ENCODE results near the gene OSCP1. TPM values are rescaled to one million over a fixed set of nuclear protein-coding genes. Genes with fewer than 3 reads are reported as not detected.

The OSCP1 gene
- total and polyA plus RNA-seq, 9 donors: 9.1 to 27.7 (median 12.2) TPM

GRCh38 chr1:36420409-36420808 lies 29.8 kb downstream of the OSCP1 start:
- no peaks in the 10 kb centered on the region for H3K9me3 ChIP-seq
- no peak overlapping the region for H3K4me3 ChIP-seq
- intact Hi-C loops (cut with DNase I): loop anchor here in 2 of 4 donors (5.0 to 10.0 kb wide), 3 partner anchors 78 to 316 kb away; partner anchors contain the start of gene MAP7D1 (in 1 of the 2)
- peak in 4 of 5 donors; percentile 40 to 63 (median 45) for DNase-seq
- no peaks in the 10 kb centered on the region for H3K27me3 ChIP-seq
- no peaks in the 10 kb centered on the region for H3K36me3 ChIP-seq
- TF ChIP-seq POLR2A (IDR thresholded peaks at IDR 0.05): no peak
- no peak for TF ChIP-seq CTCF (IDR thresholded peaks at IDR 0.05)
- no peak for TF ChIP-seq EP300 (IDR thresholded peaks at IDR 0.05)
- H3K27ac ChIP-seq: no peak overlapping the region
- peaks cover 1% of the 10 kb centered on the region for H3K4me1 ChIP-seq (ENCODE audit: insufficient read depth)
- 8 to 15% (median 9%) methylated on average over 5 of the region's 5 CpGs for WGBS, 3 donors

GRCh38 chr1:36419569-36419968 lies 30.7 kb downstream of the OSCP1 start:
- Histone ChIP-seq H3K4me3 (no peak overlapping the region), H3K36me3 (no peaks in the 10 kb centered on the region), H3K9me3 (no peaks in the 10 kb centered on the region), H3K27me3 (no peaks in the 10 kb centered on the region), H3K27ac (no peak overlapping the region), H3K4me1 (ENCODE audit: insufficient read depth) (peaks cover 1% of the 10 kb centered on the region)
- DNase-seq: peak in 1 of 5 donors; percentile 32
- WGBS, 3 donors: 19 to 33% (median 23%) methylated on average over 4 of the region's 4 CpGs
- TF ChIP-seq CTCF (IDR thresholded peaks at IDR 0.05): no peak
- TF ChIP-seq POLR2A (IDR thresholded peaks at IDR 0.05): no peak
- TF ChIP-seq EP300 (IDR thresholded peaks at IDR 0.05): no peak
- intact Hi-C loops (cut with DNase I): loop anchor here in 3 of 4 donors (10.0 kb wide), 2 partner anchors 75 to 325 kb away; no protein-coding TSS in a partner anchor

DNA sequence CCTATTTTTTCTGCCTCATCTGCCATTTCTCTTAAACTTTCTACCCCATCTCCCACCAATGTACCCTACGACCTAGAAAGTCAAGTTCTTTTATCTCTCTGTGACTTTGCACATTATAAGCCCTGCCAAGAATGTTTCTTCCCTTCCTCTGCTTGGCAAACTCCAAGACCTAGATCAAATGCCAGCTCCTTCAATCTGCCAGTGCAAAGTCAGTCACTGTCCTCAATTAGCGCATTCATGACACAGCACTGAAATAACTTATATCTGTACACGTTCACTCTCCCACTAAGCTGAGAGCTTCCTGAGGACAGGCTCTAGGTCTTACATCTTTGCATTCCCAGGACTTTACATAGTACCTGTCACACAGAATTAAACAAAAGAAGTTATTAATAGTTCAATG lies 31.1 kb downstream of the OSCP1 start:
- TF ChIP-seq POLR2A (IDR thresholded peaks at IDR 0.05): no peak
- no peak for TF ChIP-seq EP300 (IDR thresholded peaks at IDR 0.05)
- no peak for TF ChIP-seq CTCF (IDR thresholded peaks at IDR 0.05)
- H3K27ac ChIP-seq: peak overlapping the region in 1 of 2 donors; percentile 11
- H3K9me3 ChIP-seq: no peaks in the 10 kb centered on the region
- no peak for DNase-seq
- 59 to 68% (median 65%) methylated on average over 3 of the region's 3 CpGs for WGBS, 3 donors
- no peaks in the 10 kb centered on the region for H3K27me3 ChIP-seq
- no peak overlapping the region for H3K4me3 ChIP-seq
- intact Hi-C loops (cut with DNase I): loop anchor here in 3 of 4 donors (10.0 kb wide), 2 partner anchors 74 to 324 kb away; no protein-coding TSS in a partner anchor
- no peaks in the 10 kb centered on the region for H3K36me3 ChIP-seq
- H3K4me1 ChIP-seq (ENCODE audit: insufficient read depth): peaks cover 1% of the 10 kb centered on the region

DNA sequence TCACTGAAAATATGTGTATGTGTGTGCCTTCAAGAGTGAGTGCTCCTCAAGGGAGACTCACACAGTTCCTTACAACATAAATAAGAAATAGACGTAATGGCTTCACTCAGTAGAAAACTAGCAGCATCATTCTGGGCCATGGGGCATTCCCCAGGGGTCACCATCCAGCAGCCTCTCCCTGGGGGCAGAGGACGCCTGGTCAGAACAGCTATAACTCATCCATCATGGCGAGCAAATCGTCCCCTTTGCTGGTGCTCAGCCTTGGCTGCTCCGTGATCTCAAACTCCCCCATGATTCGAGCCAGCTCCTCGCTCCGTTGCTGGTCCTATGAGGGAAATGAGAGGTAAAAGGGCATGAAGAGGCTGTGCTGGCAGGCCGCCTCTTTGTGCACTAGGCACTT lies 32.3 kb downstream of the OSCP1 start:
- no peak overlapping the region for H3K27ac ChIP-seq
- TF ChIP-seq CTCF (IDR thresholded peaks at IDR 0.05): no peak
- no peak for TF ChIP-seq POLR2A (IDR thresholded peaks at IDR 0.05)
- no peak for TF ChIP-seq EP300 (IDR thresholded peaks at IDR 0.05)
- H3K36me3 ChIP-seq: no peaks in the 10 kb centered on the region
- 67 to 72% (median 71%) methylated on average over 9 of the region's 9 CpGs for WGBS, 3 donors
- H3K27me3 ChIP-seq: no peaks in the 10 kb centered on the region
- H3K9me3 ChIP-seq: no peaks in the 10 kb centered on the region
- DNase-seq: no peak
- intact Hi-C loops (cut with DNase I): loop anchor here in 3 of 4 donors (10.0 kb wide), 2 partner anchors 73 to 323 kb away; no protein-coding TSS in a partner anchor
- H3K4me1 ChIP-seq (ENCODE audit: insufficient read depth): peaks cover 1% of the 10 kb centered on the region
- H3K4me3 ChIP-seq: no peak overlapping the region
